ENCODE measurements around the gene HAPSTR1. TPM values are rescaled to one million over a fixed set of nuclear protein-coding genes. Genes with fewer than 3 reads are reported as not detected.

The HAPSTR1 gene
- total and polyA plus RNA-seq, 2 of the 13 experiments (the other 11 are each of a cell fraction or from before 2014, with no cell fraction given), result 25.2 to 83.2 TPM

GRCh38 chr16:9047689-9048301, 43.6 kb upstream of the HAPSTR1 start (continued):
- no peak for TF ChIP-seq TP53 (CRISPR knock-in tag; conservative IDR thresholded peaks at IDR 0.05)
- TF ChIP-seq HNRNPLL (IDR thresholded peaks at IDR 0.05; ENCODE audit: low read depth, low read length, poor library complexity, severe bottlenecking), result no peak
- no peak for TF ChIP-seq AFF4 (CRISPR knock-in tag; IDR thresholded peaks at IDR 0.05)
- peak; percentile 85 for TF ChIP-seq ZNF501 (CRISPR knock-in tag; IDR thresholded peaks at IDR 0.05)
- no peak; the same call in 1 of the 2 replicates for TF ChIP-seq CSRNP1 (CRISPR knock-in tag; IDR thresholded peaks at IDR 0.05)
- TF ChIP-seq SKIL (CRISPR knock-in tag; IDR thresholded peaks at IDR 0.05; ENCODE audit: borderline replicate concordance), result no peak
- TF ChIP-seq ZNF549 (CRISPR knock-in tag; IDR thresholded peaks at IDR 0.05), result no peak
- no peak for TF ChIP-seq ZBTB21 (CRISPR knock-in tag; IDR thresholded peaks at IDR 0.05)
- TF ChIP-seq ZMYM4 (CRISPR knock-in tag; IDR thresholded peaks at IDR 0.05), result no peak
- TF ChIP-seq ZBTB37 (CRISPR knock-in tag; IDR thresholded peaks at IDR 0.05), result no peak
- no peak for TF ChIP-seq RARG (CRISPR knock-in tag; IDR thresholded peaks at IDR 0.05; ENCODE audit: low read depth)
- TF ChIP-seq ARID3A (IDR thresholded peaks at IDR 0.05; ENCODE audit: low read depth, low read length), result peak; percentile 79; the same call in 1 of the 2 replicates
- no peak; the same call in 1 of the 2 replicates for TF ChIP-seq SP140L (CRISPR knock-in tag; IDR thresholded peaks at IDR 0.05; ENCODE audit: borderline replicate concordance)
- no peak for TF ChIP-seq GPN1 (CRISPR knock-in tag; IDR thresholded peaks at IDR 0.05; ENCODE audit: borderline replicate concordance)
- no peak for TF ChIP-seq CBFB (CRISPR knock-in tag; IDR thresholded peaks at IDR 0.05)
- TF ChIP-seq IRX3 (CRISPR knock-in tag; IDR thresholded peaks at IDR 0.05; ENCODE audit: borderline replicate concordance, low read depth), result no peak
- no peak for TF ChIP-seq ZNF784 (CRISPR knock-in tag; IDR thresholded peaks at IDR 0.05; ENCODE audit: borderline replicate concordance)
